WTC11 (cell line): Measurements from ENCODE around the gene WDR81. TPM values are rescaled to one million over a fixed set of nuclear protein-coding genes. Genes with fewer than 3 reads are reported as not detected.
A peak's percentile ranks its signal among the peaks of the same experiment; 100 is the strongest.

Experiments used
- ATAC-seq: fragments of 200-7000 bp; cut with Tn5 transposase; 2 replicates; pipeline ENCODE4 v1.10.0; 2021; ENCODE audit warnings: mild to moderate bottlenecking, moderate library complexity
- CTCF ChIA-PET: fragments of 300-600 bp; sonication (Branson Sonifier 250); formaldehyde crosslinking; loops from one replicate; lab custom pipeline; 2021; ENCODE audit warnings: antibody characterized with exemption; lab: Charles Lee
- POLR2A ChIA-PET: fragments of 350-600 bp; sonication (Branson Sonifier 250); formaldehyde crosslinking; loops from one replicate; lab custom pipeline; 2021; ENCODE audit warnings: antibody characterized with exemption; lab: Charles Lee
- DNase-seq: peaks from one replicate; pipeline ENCODE4 v3.0.0; 2021; ENCODE audit warnings: low spot score
- H3K27ac Mint-ChIP-seq: 2 replicates; pipeline ENCODE4 v1.8.0; 2021; ENCODE audit warnings: mixed read lengths
- H3K27me3 Mint-ChIP-seq: 2 replicates; pipeline ENCODE4 v1.8.0; 2021; ENCODE audit warnings: low read depth, mild to moderate bottlenecking, moderate library complexity, mixed read lengths
- H3K36me3 Mint-ChIP-seq: 2 replicates; pipeline ENCODE4 v1.8.0; 2021; ENCODE audit warnings: mixed read lengths
- H3K4me1 Mint-ChIP-seq: 2 replicates; pipeline ENCODE4 v1.8.0; 2022; ENCODE audit warnings: mixed read lengths
- H3K4me3 Mint-ChIP-seq: 2 replicates; pipeline ENCODE4 v1.8.0; 2021; ENCODE audit warnings: mild to moderate bottlenecking, moderate library complexity, mixed read lengths
- H3K9me3 Mint-ChIP-seq: 2 replicates; pipeline ENCODE4 v1.8.0; 2021; ENCODE audit warnings: mixed read lengths
- CBFB ChIP-seq: sonication (generic); formaldehyde crosslinking; IDR thresholded peaks from 2 replicates; pipeline ENCODE4 v1.8.1; 2022; ENCODE audit warnings: mild to moderate bottlenecking, low read depth, missing genetic modification reagents
- CREB1 ChIP-seq: sonication (generic); formaldehyde crosslinking; IDR thresholded peaks from 2 replicates; pipeline ENCODE4 v1.8.0; 2023; ENCODE audit warnings: mild to moderate bottlenecking, missing genetic modification reagents
- FOXP1 ChIP-seq: sonication (generic); formaldehyde crosslinking; IDR thresholded peaks from 2 replicates; pipeline ENCODE4 v1.8.0; 2022; ENCODE audit warnings: missing genetic modification reagents, mild to moderate bottlenecking, moderate library complexity, borderline replicate concordance
- KAT7 ChIP-seq: sonication (generic); formaldehyde crosslinking; IDR thresholded peaks from 2 replicates; pipeline ENCODE4 v1.8.1; 2023; ENCODE audit warnings: missing genetic modification reagents, mild to moderate bottlenecking, borderline replicate concordance
- MYBL2 ChIP-seq: sonication (generic); formaldehyde crosslinking; IDR thresholded peaks from 2 replicates; pipeline ENCODE4 v1.8.1; 2023; ENCODE audit warnings: mild to moderate bottlenecking, moderate library complexity, missing genetic modification reagents
- NFATC4 ChIP-seq: fragments of 250-450 bp; sonication (Bioruptor Pico); IDR thresholded peaks from 2 replicates; pipeline ENCODE4 v1.9.0; 2021; ENCODE audit warnings: mild to moderate bottlenecking
- NFE2L1 ChIP-seq: sonication (generic); formaldehyde crosslinking; IDR thresholded peaks from 2 replicates; pipeline ENCODE4 v1.8.1; 2023; ENCODE audit warnings: missing genetic modification reagents
- NR2C2 ChIP-seq: sonication (generic); formaldehyde crosslinking; IDR thresholded peaks from 2 replicates; pipeline ENCODE4 v1.8.0; 2022; ENCODE audit warnings: mild to moderate bottlenecking, missing genetic modification reagents
- NR3C1 ChIP-seq: sonication (generic); formaldehyde crosslinking; conservative IDR thresholded peaks from 2 replicates; pipeline ENCODE4 v1.8.1; 2023; ENCODE audit warnings: low read depth, mild to moderate bottlenecking, missing genetic modification reagents
- PRRX2 ChIP-seq: fragments of 250-450 bp; sonication (Bioruptor Pico); IDR thresholded peaks from 2 replicates; pipeline ENCODE4 v1.8.0; 2021; ENCODE audit warnings: mild to moderate bottlenecking
- ZNF121 ChIP-seq: sonication (generic); formaldehyde crosslinking; IDR thresholded peaks from 2 replicates; pipeline ENCODE4 v1.8.0; 2023; ENCODE audit warnings: missing genetic modification reagents
- ZNF263 ChIP-seq: sonication (generic); formaldehyde crosslinking; IDR thresholded peaks from 2 replicates; pipeline ENCODE4 v1.8.1; 2022; ENCODE audit warnings: low read depth, mild to moderate bottlenecking, moderate library complexity, missing genetic modification reagents
- ZNF396 ChIP-seq: fragments of 250-450 bp; sonication (Bioruptor Pico); IDR thresholded peaks from 2 replicates; pipeline ENCODE4 v1.8.0; 2021; ENCODE audit warnings: mild to moderate bottlenecking, moderate library complexity, borderline replicate concordance
- ZNF671 ChIP-seq: fragments of 250-450 bp; sonication (Bioruptor Pico); IDR thresholded peaks from 2 replicates; pipeline ENCODE4 v1.8.0; 2021; ENCODE audit warnings: mild to moderate bottlenecking
- total RNA-seq: library from RNA; stranded (reverse); gene quantifications from 3 replicates; pipeline ENCODE4 v1.2.3, GENCODE V29; 2021
- TF ChIP-seq, protein P1 (sequence below): sonication (generic); formaldehyde crosslinking; IDR thresholded peaks from 2 replicates; pipeline ENCODE4 v1.8.1; 2023; ENCODE audit warnings: mild to moderate bottlenecking, missing genetic modification reagents
- TF ChIP-seq, protein P2 (sequence below): fragments of 250-450 bp; sonication (Bioruptor Pico); conservative IDR thresholded peaks from 2 replicates; pipeline ENCODE4 v1.9.0; 2021; ENCODE audit warnings: mild to moderate bottlenecking
- TF ChIP-seq, protein P3 (sequence below): sonication (generic); formaldehyde crosslinking; IDR thresholded peaks from 2 replicates; pipeline ENCODE4 v1.8.1; 2022; ENCODE audit warnings: missing genetic modification reagents, borderline replicate concordance
- TF ChIP-seq, protein P4 (sequence below): sonication (generic); formaldehyde crosslinking; IDR thresholded peaks from 2 replicates; pipeline ENCODE4 v1.8.0; 2023; ENCODE audit warnings: missing genetic modification reagents, mild to moderate bottlenecking, borderline replicate concordance
- TF ChIP-seq, protein P5 (sequence below): sonication (generic); formaldehyde crosslinking; IDR thresholded peaks from 2 replicates; pipeline ENCODE4 v1.8.1; 2023; ENCODE audit warnings: mild to moderate bottlenecking, missing genetic modification reagents, borderline replicate concordance

The WDR81 gene
- total RNA-seq, 1 experiment from 2014 or later = 16.4 TPM

DNA sequence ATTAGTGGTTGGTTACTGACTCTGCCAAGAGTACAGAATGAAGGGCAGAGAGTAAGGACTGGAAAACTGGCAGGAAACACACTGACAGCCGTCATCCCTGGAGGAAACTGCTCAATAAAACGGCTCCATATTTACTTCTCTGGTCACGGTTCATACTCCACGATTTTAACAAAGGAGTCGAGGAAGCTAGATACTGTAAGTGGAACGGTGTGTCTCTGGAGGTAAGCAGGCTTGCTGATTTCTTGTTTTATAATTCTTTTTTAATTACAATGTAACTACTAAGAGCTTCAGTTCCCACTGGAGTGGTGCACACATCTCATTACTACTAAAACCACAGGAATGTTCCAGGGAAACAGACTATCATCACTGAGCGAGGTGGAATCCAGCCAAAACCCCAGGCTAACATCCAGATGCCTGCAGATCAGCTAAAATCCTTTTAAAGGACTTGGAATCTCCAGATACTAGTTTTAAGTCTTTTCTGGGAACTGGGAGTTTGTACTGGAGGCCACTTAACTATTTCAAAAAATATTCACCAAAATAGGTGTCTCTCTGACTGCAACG, 55.1 kb downstream of the WDR81 start:
- ATAC-seq (no peak), DNase-seq (no peak)
- ChIA-PET CTCF (interaction anchor here (1.0 kb wide), 2 partner anchors 63 to 131 kb away, joined by 3 read pairs; partner anchors contain the start of gene RILP), POLR2A (no interaction called here)
- Mint-ChIP-seq H3K27me3 (no peaks in the 10 kb centered on the region), H3K27ac (no peak overlapping the region; the same call in 1 of the 2 replicates), H3K9me3 (no peaks in the 10 kb centered on the region), H3K4me3 (no peak overlapping the region), H3K36me3 (peaks cover 57% of the 10 kb centered on the region), H3K4me1 (no peaks in the 10 kb centered on the region)
- TF ChIP-seq, protein P1, sequence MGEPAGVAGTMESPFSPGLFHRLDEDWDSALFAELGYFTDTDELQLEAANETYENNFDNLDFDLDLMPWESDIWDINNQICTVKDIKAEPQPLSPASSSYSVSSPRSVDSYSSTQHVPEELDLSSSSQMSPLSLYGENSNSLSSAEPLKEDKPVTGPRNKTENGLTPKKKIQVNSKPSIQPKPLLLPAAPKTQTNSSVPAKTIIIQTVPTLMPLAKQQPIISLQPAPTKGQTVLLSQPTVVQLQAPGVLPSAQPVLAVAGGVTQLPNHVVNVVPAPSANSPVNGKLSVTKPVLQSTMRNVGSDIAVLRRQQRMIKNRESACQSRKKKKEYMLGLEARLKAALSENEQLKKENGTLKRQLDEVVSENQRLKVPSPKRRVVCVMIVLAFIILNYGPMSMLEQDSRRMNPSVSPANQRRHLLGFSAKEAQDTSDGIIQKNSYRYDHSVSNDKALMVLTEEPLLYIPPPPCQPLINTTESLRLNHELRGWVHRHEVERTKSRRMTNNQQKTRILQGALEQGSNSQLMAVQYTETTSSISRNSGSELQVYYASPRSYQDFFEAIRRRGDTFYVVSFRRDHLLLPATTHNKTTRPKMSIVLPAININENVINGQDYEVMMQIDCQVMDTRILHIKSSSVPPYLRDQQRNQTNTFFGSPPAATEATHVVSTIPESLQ (CRISPR knock-in tag) = no peak
- no peak for TF ChIP-seq NR3C1 (CRISPR knock-in tag)
- no peak for TF ChIP-seq FOXP1
- TF ChIP-seq, protein P2, sequence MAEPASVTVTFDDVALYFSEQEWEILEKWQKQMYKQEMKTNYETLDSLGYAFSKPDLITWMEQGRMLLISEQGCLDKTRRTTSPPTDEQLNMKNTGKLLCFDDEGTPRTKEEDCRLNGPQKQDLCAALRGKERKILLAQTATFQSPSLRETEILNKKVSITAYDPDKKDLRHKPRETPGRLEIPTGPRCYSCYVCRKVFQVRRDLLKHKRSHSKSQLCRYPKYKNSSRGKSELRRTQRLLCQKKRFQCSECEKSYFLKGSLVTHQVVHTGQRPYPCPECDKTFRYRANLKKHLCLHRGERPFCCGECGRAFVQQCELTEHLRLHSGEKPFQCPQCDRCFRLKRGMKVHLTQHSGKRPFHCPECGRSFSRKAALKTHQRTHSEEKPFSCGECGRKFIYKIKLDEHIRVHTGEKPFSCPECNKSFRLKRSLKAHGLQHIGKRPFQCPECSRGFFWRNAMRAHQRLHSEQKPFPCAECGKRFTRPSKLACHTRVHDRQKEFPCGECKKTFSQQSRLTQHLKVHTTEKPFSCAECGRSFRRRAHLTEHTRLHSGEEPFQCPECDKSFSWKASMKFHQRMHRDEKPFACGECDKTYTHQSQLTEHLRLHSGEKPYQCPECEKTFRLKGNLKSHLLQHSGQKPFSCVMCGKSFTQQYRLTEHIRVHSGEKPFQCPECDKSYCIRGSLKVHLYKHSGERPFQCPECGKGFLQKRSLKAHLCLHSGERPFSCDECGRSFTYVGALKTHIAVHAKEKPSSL (CRISPR knock-in tag) = no peak
- no peak for TF ChIP-seq CBFB (CRISPR knock-in tag)
- no peak for TF ChIP-seq NFATC4 (CRISPR knock-in tag)
- TF ChIP-seq, protein P3, sequence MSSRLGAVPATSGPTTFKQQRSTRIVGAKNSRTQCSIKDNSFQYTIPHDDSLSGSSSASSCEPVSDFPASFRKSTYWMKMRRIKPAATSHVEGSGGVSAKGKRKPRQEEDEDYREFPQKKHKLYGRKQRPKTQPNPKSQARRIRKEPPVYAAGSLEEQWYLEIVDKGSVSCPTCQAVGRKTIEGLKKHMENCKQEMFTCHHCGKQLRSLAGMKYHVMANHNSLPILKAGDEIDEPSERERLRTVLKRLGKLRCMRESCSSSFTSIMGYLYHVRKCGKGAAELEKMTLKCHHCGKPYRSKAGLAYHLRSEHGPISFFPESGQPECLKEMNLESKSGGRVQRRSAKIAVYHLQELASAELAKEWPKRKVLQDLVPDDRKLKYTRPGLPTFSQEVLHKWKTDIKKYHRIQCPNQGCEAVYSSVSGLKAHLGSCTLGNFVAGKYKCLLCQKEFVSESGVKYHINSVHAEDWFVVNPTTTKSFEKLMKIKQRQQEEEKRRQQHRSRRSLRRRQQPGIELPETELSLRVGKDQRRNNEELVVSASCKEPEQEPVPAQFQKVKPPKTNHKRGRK (CRISPR knock-in tag) = no peak

DNA sequence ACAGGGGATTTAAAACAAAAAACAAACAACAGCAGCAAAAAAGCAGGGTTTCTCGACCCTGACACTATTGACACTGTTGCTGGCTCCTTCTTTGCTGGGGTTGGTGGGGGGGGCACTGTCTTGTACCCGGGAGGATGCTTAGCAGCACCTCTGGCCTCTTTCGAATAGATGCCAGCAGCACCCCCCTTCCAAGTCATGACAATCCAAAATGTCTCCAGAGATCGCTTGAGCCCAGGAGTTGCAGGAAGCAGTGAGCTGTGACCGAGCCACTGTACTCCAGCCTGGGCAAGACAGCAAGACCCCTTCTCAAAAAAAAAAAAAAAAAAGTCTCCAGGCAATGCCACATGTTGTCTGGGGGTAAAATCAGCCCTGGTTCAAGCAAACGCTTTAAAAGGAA, 57.7 kb downstream of the WDR81 start:
- ChIA-PET POLR2A (interaction anchor here (0.6 kb wide), 1 partner anchor 81 kb away, joined by 5 read pairs; no protein-coding TSS in a partner anchor), CTCF (interaction anchor here (1.2 to 4.2 kb wide), 3 partner anchors 12 to 67 kb away, joined by 3 to 64 read pairs (median 60); no protein-coding TSS in a partner anchor)
- H3K27me3 Mint-ChIP-seq = no peaks in the 10 kb centered on the region
- TF ChIP-seq NFE2L1 (CRISPR knock-in tag) = no peak
- TF ChIP-seq CREB1 (CRISPR knock-in tag) = no peak
- TF ChIP-seq KAT7 = no peak
- TF ChIP-seq ZNF121 = no peak
- TF ChIP-seq ZNF263 (CRISPR knock-in tag) = no peak
- no peak for TF ChIP-seq MYBL2 (CRISPR knock-in tag)
- no peak for TF ChIP-seq NR2C2 (CRISPR knock-in tag)
- TF ChIP-seq ZNF396 = no peak
- no peak for TF ChIP-seq PRRX2 (CRISPR knock-in tag)
- DNase-seq (no peak), ATAC-seq (no peak)
- no peak overlapping the region for H3K4me3 Mint-ChIP-seq
- H3K36me3 Mint-ChIP-seq = peaks cover 60% of the 10 kb centered on the region
- no peak overlapping the region for H3K27ac Mint-ChIP-seq
- no peaks in the 10 kb centered on the region for H3K4me1 Mint-ChIP-seq
- H3K9me3 Mint-ChIP-seq = no peaks in the 10 kb centered on the region

DNA sequence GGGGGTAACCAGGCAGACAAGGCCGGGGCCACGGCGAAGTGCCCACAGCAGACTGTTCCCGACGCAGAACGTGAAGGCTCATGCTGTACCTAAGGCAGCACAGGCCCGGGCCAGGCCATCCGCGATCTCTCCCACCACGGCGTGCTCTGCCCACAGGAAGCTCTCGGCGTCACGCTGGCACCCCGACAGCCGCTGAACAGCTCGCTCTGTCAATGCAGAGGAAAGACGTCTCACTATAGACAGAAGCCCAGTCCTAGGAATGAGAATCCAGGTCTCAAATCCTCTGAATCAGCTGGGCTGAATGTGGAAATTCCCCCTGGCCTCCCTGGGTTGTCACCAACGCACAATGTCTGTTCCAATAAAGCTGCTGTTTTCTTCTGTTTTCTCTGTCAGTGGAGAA, 58.8 kb downstream of the WDR81 start:
- ATAC-seq = no peak
- H3K9me3 Mint-ChIP-seq = no peaks in the 10 kb centered on the region
- H3K36me3 Mint-ChIP-seq = peaks cover 61% of the 10 kb centered on the region
- H3K4me3 Mint-ChIP-seq = no peak overlapping the region
- H3K4me1 Mint-ChIP-seq = no peaks in the 10 kb centered on the region
- peak overlapping the region; percentile 69 for H3K27ac Mint-ChIP-seq
- ChIA-PET CTCF (interaction anchor here (0.6 to 4.2 kb wide), 18 partner anchors 10 to 134 kb away, joined by 3 to 64 read pairs (median 6); partner anchors contain the start of genes RILP, RPA1, SERPINF1 and SMYD4), POLR2A (interaction anchor here (1.0 to 1.3 kb wide), 3 partner anchors 13 to 70 kb away, joined by 4 to 10 read pairs (median 4); no protein-coding TSS in a partner anchor)
- H3K27me3 Mint-ChIP-seq = no peaks in the 10 kb centered on the region
- no peak for DNase-seq
- TF ChIP-seq, protein P4, sequence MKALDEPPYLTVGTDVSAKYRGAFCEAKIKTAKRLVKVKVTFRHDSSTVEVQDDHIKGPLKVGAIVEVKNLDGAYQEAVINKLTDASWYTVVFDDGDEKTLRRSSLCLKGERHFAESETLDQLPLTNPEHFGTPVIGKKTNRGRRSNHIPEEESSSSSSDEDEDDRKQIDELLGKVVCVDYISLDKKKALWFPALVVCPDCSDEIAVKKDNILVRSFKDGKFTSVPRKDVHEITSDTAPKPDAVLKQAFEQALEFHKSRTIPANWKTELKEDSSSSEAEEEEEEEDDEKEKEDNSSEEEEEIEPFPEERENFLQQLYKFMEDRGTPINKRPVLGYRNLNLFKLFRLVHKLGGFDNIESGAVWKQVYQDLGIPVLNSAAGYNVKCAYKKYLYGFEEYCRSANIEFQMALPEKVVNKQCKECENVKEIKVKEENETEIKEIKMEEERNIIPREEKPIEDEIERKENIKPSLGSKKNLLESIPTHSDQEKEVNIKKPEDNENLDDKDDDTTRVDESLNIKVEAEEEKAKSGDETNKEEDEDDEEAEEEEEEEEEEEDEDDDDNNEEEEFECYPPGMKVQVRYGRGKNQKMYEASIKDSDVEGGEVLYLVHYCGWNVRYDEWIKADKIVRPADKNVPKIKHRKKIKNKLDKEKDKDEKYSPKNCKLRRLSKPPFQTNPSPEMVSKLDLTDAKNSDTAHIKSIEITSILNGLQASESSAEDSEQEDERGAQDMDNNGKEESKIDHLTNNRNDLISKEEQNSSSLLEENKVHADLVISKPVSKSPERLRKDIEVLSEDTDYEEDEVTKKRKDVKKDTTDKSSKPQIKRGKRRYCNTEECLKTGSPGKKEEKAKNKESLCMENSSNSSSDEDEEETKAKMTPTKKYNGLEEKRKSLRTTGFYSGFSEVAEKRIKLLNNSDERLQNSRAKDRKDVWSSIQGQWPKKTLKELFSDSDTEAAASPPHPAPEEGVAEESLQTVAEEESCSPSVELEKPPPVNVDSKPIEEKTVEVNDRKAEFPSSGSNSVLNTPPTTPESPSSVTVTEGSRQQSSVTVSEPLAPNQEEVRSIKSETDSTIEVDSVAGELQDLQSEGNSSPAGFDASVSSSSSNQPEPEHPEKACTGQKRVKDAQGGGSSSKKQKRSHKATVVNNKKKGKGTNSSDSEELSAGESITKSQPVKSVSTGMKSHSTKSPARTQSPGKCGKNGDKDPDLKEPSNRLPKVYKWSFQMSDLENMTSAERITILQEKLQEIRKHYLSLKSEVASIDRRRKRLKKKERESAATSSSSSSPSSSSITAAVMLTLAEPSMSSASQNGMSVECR (CRISPR knock-in tag) = no peak
- TF ChIP-seq ZNF671 (CRISPR knock-in tag) = no peak
- TF ChIP-seq, protein P5, sequence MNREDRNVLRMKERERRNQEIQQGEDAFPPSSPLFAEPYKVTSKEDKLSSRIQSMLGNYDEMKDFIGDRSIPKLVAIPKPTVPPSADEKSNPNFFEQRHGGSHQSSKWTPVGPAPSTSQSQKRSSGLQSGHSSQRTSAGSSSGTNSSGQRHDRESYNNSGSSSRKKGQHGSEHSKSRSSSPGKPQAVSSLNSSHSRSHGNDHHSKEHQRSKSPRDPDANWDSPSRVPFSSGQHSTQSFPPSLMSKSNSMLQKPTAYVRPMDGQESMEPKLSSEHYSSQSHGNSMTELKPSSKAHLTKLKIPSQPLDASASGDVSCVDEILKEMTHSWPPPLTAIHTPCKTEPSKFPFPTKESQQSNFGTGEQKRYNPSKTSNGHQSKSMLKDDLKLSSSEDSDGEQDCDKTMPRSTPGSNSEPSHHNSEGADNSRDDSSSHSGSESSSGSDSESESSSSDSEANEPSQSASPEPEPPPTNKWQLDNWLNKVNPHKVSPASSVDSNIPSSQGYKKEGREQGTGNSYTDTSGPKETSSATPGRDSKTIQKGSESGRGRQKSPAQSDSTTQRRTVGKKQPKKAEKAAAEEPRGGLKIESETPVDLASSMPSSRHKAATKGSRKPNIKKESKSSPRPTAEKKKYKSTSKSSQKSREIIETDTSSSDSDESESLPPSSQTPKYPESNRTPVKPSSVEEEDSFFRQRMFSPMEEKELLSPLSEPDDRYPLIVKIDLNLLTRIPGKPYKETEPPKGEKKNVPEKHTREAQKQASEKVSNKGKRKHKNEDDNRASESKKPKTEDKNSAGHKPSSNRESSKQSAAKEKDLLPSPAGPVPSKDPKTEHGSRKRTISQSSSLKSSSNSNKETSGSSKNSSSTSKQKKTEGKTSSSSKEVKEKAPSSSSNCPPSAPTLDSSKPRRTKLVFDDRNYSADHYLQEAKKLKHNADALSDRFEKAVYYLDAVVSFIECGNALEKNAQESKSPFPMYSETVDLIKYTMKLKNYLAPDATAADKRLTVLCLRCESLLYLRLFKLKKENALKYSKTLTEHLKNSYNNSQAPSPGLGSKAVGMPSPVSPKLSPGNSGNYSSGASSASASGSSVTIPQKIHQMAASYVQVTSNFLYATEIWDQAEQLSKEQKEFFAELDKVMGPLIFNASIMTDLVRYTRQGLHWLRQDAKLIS (CRISPR knock-in tag) = no peak
